SK-N-SH treated with all-trans-retinoic acid at 6 μM for 48 hours (cell line): ENCODE data around the gene RBAK.

Experiments
- ATAC-seq: fragments of 200-7000 bp; cut with Tn5 transposase; 3 replicates; pipeline ENCODE4 v1.9.1; 2020; ENCODE audit warnings: mild to moderate bottlenecking, moderate library complexity
- BACH2 ChIP-seq: fragments of 250-450 bp; sonication (Bioruptor Pico); IDR thresholded peaks from 2 replicates; pipeline ENCODE4 v1.9.0; 2021; ENCODE audit warnings: mild to moderate bottlenecking, borderline replicate concordance
- CREB5 ChIP-seq: fragments of 250-450 bp; sonication (Bioruptor Pico); IDR thresholded peaks from 2 replicates; pipeline ENCODE4 v1.5.1; 2020; ENCODE audit warnings: low read depth, mild to moderate bottlenecking, moderate library complexity
- CSDC2 ChIP-seq: fragments of 250-450 bp; sonication (Bioruptor Pico); IDR thresholded peaks from 2 replicates; pipeline ENCODE4 v1.5.0; 2020; ENCODE audit warnings: mild to moderate bottlenecking, moderate library complexity
- CSRNP3 ChIP-seq: fragments of 250-450 bp; sonication (Bioruptor Pico); IDR thresholded peaks from 2 replicates; pipeline ENCODE4 v1.5.1; 2021; ENCODE audit warnings: mild to moderate bottlenecking, moderate library complexity
- ESRRG ChIP-seq: fragments of 250-450 bp; sonication (Bioruptor Pico); IDR thresholded peaks from 2 replicates; pipeline ENCODE4 v1.6.1; 2021; ENCODE audit warnings: mild to moderate bottlenecking
- GLIS3 ChIP-seq: fragments of 250-450 bp; sonication (Bioruptor Pico); IDR thresholded peaks from 2 replicates; pipeline ENCODE4 v1.5.0; 2020; ENCODE audit warnings: mild to moderate bottlenecking, moderate library complexity
- OSR1 ChIP-seq: fragments of 250-450 bp; sonication (Bioruptor Pico); IDR thresholded peaks from 2 replicates; pipeline ENCODE4 v1.8.0; 2022; ENCODE audit warnings: moderate library complexity, mild to moderate bottlenecking, inconsistent platforms
- PPARA ChIP-seq: fragments of 250-450 bp; sonication (Bioruptor Pico); IDR thresholded peaks from 2 replicates; pipeline ENCODE4 v1.5.0; 2020; ENCODE audit warnings: mild to moderate bottlenecking, borderline replicate concordance
- RARB ChIP-seq: fragments of 250-450 bp; sonication (Bioruptor Pico); IDR thresholded peaks from 2 replicates; pipeline ENCODE4 v1.8.0; 2021; ENCODE audit warnings: mild to moderate bottlenecking, moderate library complexity
- TCF4 ChIP-seq: fragments of 250-450 bp; sonication (Bioruptor Pico); IDR thresholded peaks from 2 replicates; pipeline ENCODE4 v1.8.0; 2021; ENCODE audit warnings: mild to moderate bottlenecking, moderate library complexity, borderline replicate concordance
- TOX ChIP-seq: fragments of 250-450 bp; sonication (Bioruptor Pico); IDR thresholded peaks from 2 replicates; pipeline ENCODE4 v1.8.0; 2021; ENCODE audit warnings: mild to moderate bottlenecking, moderate library complexity, borderline replicate concordance
- ZC3H10 ChIP-seq: fragments of 250-450 bp; sonication (Bioruptor Pico); IDR thresholded peaks from 2 replicates; pipeline ENCODE4 v1.5.1; 2021; ENCODE audit warnings: mild to moderate bottlenecking, moderate library complexity
- ZFP30 ChIP-seq: fragments of 450-650 bp; formaldehyde crosslinking; IDR thresholded peaks from 2 replicates; pipeline ENCODE4 v1.5.0; 2022; ENCODE audit warnings: mild to moderate bottlenecking, moderate library complexity
- ZNF565 ChIP-seq: fragments of 450-650 bp; formaldehyde crosslinking; conservative IDR thresholded peaks from 2 replicates; pipeline ENCODE4 v1.5.0; 2020; ENCODE audit warnings: low read depth, mild to moderate bottlenecking, moderate library complexity
- ZNF8 ChIP-seq: fragments of 450-650 bp; formaldehyde crosslinking; IDR thresholded peaks from 2 replicates; pipeline ENCODE4 v1.5.0; 2020; ENCODE audit warnings: mild to moderate bottlenecking, moderate library complexity
- TF ChIP-seq, protein P1 (sequence below): fragments of 250-450 bp; sonication (Bioruptor Pico); IDR thresholded peaks from 2 replicates; pipeline ENCODE4 v1.8.0; 2021; ENCODE audit warnings: low read depth, mild to moderate bottlenecking, moderate library complexity, borderline replicate concordance

Gene RBAK

DNA sequence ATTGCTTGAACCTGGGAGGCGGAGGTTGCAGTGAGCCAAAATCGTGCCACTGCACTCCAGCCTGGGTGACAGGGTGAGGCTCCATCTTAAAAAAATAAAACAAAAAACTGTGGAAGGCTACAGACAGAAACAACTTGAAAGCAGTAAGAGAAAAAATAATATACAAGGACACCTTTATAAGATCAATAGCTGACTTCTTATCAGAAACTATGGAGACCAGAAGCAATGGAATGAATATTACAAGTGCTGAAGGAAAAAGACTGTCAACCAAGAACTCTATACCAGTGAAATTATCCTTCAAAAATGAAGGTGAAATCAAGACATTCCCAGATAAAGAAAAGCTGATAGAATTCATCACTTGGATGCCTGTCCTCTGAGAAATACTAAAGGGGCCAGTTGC, 49.0 kb downstream of the RBAK start:
- no peak for TF ChIP-seq CREB5 (CRISPR knock-in tag)
- TF ChIP-seq OSR1 (CRISPR knock-in tag) = no peak
- TF ChIP-seq, protein P1, sequence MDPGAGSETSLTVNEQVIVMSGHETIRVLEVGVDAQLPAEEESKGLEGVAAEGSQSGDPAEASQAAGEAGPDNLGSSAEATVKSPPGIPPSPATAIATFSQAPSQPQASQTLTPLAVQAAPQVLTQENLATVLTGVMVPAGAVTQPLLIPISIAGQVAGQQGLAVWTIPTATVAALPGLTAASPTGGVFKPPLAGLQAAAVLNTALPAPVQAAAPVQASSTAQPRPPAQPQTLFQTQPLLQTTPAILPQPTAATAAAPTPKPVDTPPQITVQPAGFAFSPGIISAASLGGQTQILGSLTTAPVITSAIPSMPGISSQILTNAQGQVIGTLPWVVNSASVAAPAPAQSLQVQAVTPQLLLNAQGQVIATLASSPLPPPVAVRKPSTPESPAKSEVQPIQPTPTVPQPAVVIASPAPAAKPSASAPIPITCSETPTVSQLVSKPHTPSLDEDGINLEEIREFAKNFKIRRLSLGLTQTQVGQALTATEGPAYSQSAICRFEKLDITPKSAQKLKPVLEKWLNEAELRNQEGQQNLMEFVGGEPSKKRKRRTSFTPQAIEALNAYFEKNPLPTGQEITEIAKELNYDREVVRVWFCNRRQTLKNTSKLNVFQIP (CRISPR knock-in tag) = no peak
- no peak for TF ChIP-seq TOX (CRISPR knock-in tag)
- no peak for TF ChIP-seq GLIS3 (CRISPR knock-in tag)
- ATAC-seq = no peak

GRCh38 chr7:5116359-5116758, 70.7 kb downstream of the RBAK start:
- ATAC-seq = peak; percentile 26
- TF ChIP-seq TCF4 (CRISPR knock-in tag) = no peak

GRCh38 chr7:5117095-5117970, 71.7 kb downstream of the RBAK start:
- no peak for TF ChIP-seq CSDC2 (CRISPR knock-in tag)
- TF ChIP-seq OSR1 (CRISPR knock-in tag) = no peak
- TF ChIP-seq ESRRG = no peak
- TF ChIP-seq PPARA (CRISPR knock-in tag) = no peak
- no peak for TF ChIP-seq GLIS3 (CRISPR knock-in tag)
- TF ChIP-seq ZNF8 = no peak
- no peak for TF ChIP-seq ZC3H10 (CRISPR knock-in tag)
- TF ChIP-seq ZNF565 (CRISPR knock-in tag) = no peak
- TF ChIP-seq TCF4 (CRISPR knock-in tag) = no peak
- TF ChIP-seq BACH2 = no peak
- no peak for TF ChIP-seq RARB
- TF ChIP-seq CSRNP3 (CRISPR knock-in tag) = no peak
- no peak for TF ChIP-seq TOX (CRISPR knock-in tag)
- no peak for TF ChIP-seq CREB5 (CRISPR knock-in tag)
- no peak for TF ChIP-seq ZFP30 (CRISPR knock-in tag)
- ATAC-seq = no peak
